WTC11 (cell line): ENCODE measurements around the gene EDC4.

ENCODE experiments used
- CTCF ChIP-seq: fragments of 200-600 bp; IDR thresholded peaks from 2 replicates; pipeline ENCODE4 v1.8.0; 2022; ENCODE audit warnings: antibody characterized with exemption
- GRHL2 ChIP-seq: fragments of 250-450 bp; sonication (Bioruptor Pico); IDR thresholded peaks from 2 replicates; pipeline ENCODE4 v1.8.0; 2022; ENCODE audit warnings: mild to moderate bottlenecking, moderate library complexity; ENCODE audit not compliant: insufficient replicate concordance, severe bottlenecking
- MYBL2 ChIP-seq: sonication (generic); formaldehyde crosslinking; IDR thresholded peaks from 2 replicates; pipeline ENCODE4 v1.8.1; 2023; ENCODE audit warnings: mild to moderate bottlenecking, moderate library complexity, missing genetic modification reagents
- NFATC4 ChIP-seq: fragments of 250-450 bp; sonication (Bioruptor Pico); IDR thresholded peaks from 2 replicates; pipeline ENCODE4 v1.9.0; 2021; ENCODE audit warnings: mild to moderate bottlenecking
- SP1 ChIP-seq: sonication (generic); formaldehyde crosslinking; conservative IDR thresholded peaks from 2 replicates; pipeline ENCODE4 v1.8.1; 2022; ENCODE audit warnings: missing genetic modification reagents
- ZNF121 ChIP-seq: sonication (generic); formaldehyde crosslinking; IDR thresholded peaks from 2 replicates; pipeline ENCODE4 v1.8.0; 2023; ENCODE audit warnings: missing genetic modification reagents

- TF ChIP-seq CTCF, result no peak
- TF ChIP-seq GRHL2, result no peak
- no peak for TF ChIP-seq MYBL2 (CRISPR knock-in tag)
- TF ChIP-seq NFATC4 (CRISPR knock-in tag), result no peak
- no peak for TF ChIP-seq SP1 (CRISPR knock-in tag)
- TF ChIP-seq ZNF121 (CRISPR knock-in tag), result no peak
Observed at GRCh38 chr16:67860589-67861398, 12.1 kb upstream of the EDC4 start.
